Retinal pigment epithelial cell (primary cell): ENCODE data around the gene CHD5.
"Not testable (repeated sequence)": the region's sequence is repeated elsewhere in the genome, so short reads cannot be mapped to it uniquely, and the experiment has no call there.

ENCODE experiments used
- DNase-seq: peaks from one replicate; pipeline ENCODE4 v3.0.0-alpha.2; 2010; ENCODE audit warnings: low read depth
- H3K4me3 ChIP-seq: 2 replicates; pipeline ENCODE4 v1.5.1; 2011; ENCODE audit warnings: mild to moderate bottlenecking, low read length, control low read depth, moderate library complexity
- CTCF ChIP-seq: conservative IDR thresholded peaks from 2 replicates; pipeline ENCODE4 v1.5.1; 2011; ENCODE audit warnings: low read depth, low read length, control low read depth, inconsistent platforms

CHD5 gene

DNA sequence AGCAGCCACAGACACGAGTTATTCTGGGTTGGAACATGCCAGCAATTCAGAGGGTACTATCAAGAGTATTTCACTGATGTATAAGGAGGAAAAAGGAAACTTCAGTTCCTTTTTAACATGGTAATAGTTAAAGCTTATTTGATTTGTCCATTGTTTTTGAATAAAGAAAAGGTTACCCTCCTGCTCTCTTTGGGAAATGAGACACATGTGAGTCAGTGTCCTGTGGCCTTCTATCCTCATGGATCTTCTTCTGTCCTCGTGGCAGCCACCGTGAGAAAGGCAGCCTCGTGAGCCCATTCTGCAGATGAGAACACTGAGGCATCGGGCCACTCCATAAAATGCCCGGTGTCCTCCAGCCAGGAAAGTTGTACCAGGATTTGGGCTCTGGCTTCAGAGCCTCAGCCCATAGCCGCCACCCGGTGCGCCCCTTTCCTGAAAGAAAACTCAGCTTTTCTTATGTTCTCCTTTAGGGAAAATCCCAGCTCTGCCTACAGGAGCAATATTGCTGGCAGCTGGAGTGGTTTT lies 109.6 kb downstream of the CHD5 start:
- H3K4me3 ChIP-seq: no peak overlapping the region
- no peak for DNase-seq
- TF ChIP-seq CTCF: no peak

- no peak overlapping the region for H3K4me3 ChIP-seq
- no peak for DNase-seq
- no peak for TF ChIP-seq CTCF
These were observed 110.5 kb downstream of the CHD5 start for GRCh38 chr1:6069573-6069972.

DNA sequence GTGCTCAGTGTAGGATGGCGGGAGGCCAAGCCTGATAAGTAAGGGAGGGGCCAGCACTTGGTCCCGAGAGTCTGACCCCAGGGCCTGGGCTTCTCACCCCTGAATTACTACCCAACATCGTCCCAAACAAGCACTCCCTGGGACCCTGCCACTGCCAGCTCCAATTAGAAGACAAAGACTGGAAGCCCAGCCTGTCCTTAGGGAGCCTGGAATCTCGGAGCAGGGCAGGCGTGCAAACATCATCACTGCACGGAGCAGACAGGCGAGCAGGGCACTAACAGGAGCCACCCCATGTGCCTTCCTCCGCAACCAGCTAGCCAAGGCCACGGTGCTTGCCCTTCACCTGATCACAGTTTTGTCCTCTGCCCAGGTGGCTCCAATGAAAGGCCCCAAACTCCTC lies 111.2 kb downstream of the CHD5 start:
- no peak for TF ChIP-seq CTCF
- no peak overlapping the region for H3K4me3 ChIP-seq
- no peak for DNase-seq

- H3K4me3 ChIP-seq: no peak overlapping the region
- no peak for TF ChIP-seq CTCF
- DNase-seq: no peak
These were observed 112.0 kb downstream of the CHD5 start for GRCh38 chr1:6068073-6068472.

DNA sequence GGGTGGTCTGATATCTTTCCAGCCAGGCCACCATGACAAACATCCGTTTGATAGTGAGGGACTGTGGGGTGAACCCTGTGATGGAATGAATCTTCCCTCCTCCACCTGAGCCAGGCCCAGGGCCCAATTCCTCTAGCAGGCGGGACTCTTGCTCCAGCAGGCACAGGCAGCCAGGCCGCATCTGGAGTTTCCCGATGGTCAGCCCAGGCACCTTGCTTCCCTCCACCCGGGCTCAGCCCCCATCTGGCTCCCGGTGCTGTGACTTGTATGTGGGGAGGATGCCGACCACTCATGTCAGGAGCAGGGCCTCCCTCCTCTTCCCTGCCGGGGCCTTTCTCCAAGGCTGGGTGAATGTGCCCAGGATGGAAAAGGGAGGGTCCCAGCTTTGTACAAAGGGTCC lies 113.4 kb downstream of the CHD5 start:
- H3K4me3 ChIP-seq: no peak overlapping the region
- TF ChIP-seq CTCF: no peak
- no peak for DNase-seq

GRCh38 chr1:6065093-6065858 lies 114.8 kb downstream of the CHD5 start:
- no peak for TF ChIP-seq CTCF
- no peak overlapping the region for H3K4me3 ChIP-seq
- no peak for DNase-seq

GRCh38 chr1:6063532-6064053 lies 116.5 kb downstream of the CHD5 start:
- DNase-seq: not testable (repeated sequence)

More at GRCh38 chr1:6063532-6064053, 116.5 kb downstream of the CHD5 start:
- H3K4me3 ChIP-seq: not testable (repeated sequence)
